ENCODE data around the gene CYP27B1.

CYP27B1 gene

GRCh38 chr12:57749061-57749460, 17.8 kb downstream of the CYP27B1 start:
- H3K27ac ChIP-seq = no peak overlapping the region
- TF ChIP-seq ZFX (IDR thresholded peaks at IDR 0.05) = no peak
- TF ChIP-seq, protein P1, sequence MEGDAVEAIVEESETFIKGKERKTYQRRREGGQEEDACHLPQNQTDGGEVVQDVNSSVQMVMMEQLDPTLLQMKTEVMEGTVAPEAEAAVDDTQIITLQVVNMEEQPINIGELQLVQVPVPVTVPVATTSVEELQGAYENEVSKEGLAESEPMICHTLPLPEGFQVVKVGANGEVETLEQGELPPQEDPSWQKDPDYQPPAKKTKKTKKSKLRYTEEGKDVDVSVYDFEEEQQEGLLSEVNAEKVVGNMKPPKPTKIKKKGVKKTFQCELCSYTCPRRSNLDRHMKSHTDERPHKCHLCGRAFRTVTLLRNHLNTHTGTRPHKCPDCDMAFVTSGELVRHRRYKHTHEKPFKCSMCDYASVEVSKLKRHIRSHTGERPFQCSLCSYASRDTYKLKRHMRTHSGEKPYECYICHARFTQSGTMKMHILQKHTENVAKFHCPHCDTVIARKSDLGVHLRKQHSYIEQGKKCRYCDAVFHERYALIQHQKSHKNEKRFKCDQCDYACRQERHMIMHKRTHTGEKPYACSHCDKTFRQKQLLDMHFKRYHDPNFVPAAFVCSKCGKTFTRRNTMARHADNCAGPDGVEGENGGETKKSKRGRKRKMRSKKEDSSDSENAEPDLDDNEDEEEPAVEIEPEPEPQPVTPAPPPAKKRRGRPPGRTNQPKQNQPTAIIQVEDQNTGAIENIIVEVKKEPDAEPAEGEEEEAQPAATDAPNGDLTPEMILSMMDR (conservative IDR thresholded peaks at IDR 0.05) = no peak

DNA sequence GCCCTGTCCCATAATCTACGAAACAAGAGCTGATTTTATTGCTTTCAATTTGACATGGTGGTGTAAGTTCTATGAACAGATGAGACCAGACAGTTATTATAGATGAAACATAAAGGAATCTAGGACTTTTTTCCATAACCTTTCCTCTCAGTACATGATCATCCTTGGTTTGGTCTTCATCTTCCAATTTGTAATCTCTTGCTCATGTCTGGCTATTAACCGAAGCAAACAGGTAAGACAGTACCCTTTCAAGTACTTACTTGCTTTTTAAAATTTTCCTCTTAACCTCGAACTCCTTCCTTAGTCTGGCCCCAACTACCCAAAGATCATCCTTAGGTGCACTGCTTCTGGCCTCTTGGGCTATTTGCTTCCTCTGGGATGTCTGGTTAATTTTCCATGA, 20.9 kb downstream of the CYP27B1 start:
- TF ChIP-seq, protein P1 (conservative IDR thresholded peaks at IDR 0.05) = no peak
- TF ChIP-seq ZFX (IDR thresholded peaks at IDR 0.05) = no peak
- no peak overlapping the region; the same call in 1 of the 2 replicates for H3K27ac ChIP-seq

DNA sequence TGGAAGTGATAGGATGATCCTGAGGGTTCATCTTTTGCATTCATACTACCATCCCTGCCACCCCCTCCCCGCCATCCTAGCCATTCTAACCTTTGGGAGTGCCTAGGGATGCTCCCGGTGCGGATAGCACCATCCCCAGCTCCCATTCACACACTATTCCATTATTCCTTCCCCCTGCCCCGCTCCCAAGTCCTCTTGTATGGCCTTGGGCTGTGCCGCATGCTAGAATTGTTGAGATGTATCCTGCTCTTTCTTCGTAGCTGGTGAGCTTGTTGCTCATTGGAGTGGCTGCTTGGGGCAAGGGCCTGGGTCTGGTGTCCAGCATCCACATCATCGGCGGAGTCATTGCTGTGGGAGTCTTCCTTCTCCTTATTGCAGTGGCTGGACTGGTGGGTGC, 21.4 kb downstream of the CYP27B1 start:
- TF ChIP-seq ZFX (IDR thresholded peaks at IDR 0.05) = no peak
- TF ChIP-seq, protein P1 (conservative IDR thresholded peaks at IDR 0.05) = no peak
- peak overlapping the region; percentile 70 for H3K27ac ChIP-seq

DNA sequence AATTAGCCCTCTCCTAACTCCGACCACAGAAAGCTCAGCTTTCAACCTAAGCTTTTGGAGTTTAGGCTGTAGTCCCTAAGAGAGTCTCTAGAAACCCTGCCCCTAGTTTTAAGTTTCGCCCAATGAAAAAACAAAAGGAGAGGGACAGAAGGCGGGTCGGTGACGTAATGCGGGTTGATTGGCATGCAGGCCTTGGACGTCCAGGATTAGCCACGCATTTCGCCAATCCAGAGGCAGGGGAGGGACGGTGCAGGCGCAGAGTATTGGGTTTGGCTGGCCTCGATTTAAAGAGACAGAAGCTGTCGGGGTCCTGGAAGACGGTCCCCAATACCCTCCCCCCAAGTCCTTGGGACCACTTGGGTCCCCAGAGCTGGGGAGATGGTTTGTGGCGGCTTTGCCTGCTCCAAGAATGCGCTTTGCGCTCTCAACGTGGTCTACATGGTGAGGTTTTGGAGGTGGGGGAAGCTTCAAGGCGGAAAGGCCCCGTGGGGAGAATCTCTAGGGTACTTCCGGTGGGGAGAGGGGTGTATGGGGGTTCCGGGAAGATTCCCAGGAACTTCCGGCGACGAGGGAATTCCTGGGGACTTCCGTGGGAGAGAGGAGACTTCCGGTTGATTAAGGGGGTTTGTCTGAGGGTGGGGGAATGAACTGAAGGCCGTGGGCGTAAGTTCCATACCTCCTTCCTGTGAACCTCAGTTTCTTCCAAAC, 21.9 kb downstream of the CYP27B1 start, which contains the start of gene TSPAN31:
Gene TSPAN31 (plus strand): TSS at position 263 of the 708 bp plus-strand sequence. CDS start 116 bp downstream, at position 379.
- TF ChIP-seq, protein P1 (conservative IDR thresholded peaks at IDR 0.05) = no peak
- no peak for TF ChIP-seq ZFX (IDR thresholded peaks at IDR 0.05)
- peak within 1 kb of the TSS; percentile 70 for H3K27ac ChIP-seq

DNA sequence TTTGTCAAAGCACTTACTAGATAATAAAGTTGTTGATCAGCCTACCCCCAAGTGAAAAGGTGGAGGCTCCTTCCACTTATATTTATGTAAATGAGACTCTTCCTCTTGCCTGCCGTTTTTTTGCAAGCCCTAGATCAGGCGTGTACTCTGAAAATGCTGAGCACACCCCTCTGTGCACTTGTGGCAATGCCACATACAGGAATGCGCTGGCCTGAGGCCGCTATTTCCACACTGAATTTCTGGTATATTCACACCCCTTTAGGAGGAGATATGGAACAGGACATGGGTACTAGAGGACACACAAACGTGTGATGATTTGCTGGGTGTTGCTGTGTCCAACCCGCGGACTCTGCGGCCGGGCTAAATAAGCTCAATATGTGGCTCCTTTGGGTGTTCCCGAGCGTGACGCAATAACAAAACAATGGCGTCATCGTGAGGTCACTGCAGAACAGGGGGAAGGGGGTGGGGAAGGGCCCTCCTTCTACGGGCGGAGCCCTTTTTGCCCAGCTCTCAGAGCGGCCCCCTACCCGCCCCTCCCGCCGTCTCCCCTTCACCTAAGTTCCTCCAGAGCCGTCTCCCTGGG, 22.6 kb downstream of the CYP27B1 start:
- H3K27ac ChIP-seq = peak overlapping the region; percentile 70
- TF ChIP-seq, protein P1 (conservative IDR thresholded peaks at IDR 0.05) = no peak
- TF ChIP-seq ZFX (IDR thresholded peaks at IDR 0.05) = no peak

GRCh38 chr12:57743769-57744168, 23.1 kb downstream of the CYP27B1 start:
- no peak overlapping the region for H3K27ac ChIP-seq
- TF ChIP-seq, protein P1 (conservative IDR thresholded peaks at IDR 0.05) = no peak
- TF ChIP-seq ZFX (IDR thresholded peaks at IDR 0.05) = no peak
